Fibroblast of gingiva (primary cell): ENCODE data around the gene CPTP.
A peak's percentile ranks its signal among the peaks of the same experiment; 100 is the strongest.

Experiments used
- DNase-seq: peaks from one replicate; pipeline ENCODE4 v3.0.0-alpha.2; 2011; ENCODE audit warnings: low read depth

Gene CPTP

DNA sequence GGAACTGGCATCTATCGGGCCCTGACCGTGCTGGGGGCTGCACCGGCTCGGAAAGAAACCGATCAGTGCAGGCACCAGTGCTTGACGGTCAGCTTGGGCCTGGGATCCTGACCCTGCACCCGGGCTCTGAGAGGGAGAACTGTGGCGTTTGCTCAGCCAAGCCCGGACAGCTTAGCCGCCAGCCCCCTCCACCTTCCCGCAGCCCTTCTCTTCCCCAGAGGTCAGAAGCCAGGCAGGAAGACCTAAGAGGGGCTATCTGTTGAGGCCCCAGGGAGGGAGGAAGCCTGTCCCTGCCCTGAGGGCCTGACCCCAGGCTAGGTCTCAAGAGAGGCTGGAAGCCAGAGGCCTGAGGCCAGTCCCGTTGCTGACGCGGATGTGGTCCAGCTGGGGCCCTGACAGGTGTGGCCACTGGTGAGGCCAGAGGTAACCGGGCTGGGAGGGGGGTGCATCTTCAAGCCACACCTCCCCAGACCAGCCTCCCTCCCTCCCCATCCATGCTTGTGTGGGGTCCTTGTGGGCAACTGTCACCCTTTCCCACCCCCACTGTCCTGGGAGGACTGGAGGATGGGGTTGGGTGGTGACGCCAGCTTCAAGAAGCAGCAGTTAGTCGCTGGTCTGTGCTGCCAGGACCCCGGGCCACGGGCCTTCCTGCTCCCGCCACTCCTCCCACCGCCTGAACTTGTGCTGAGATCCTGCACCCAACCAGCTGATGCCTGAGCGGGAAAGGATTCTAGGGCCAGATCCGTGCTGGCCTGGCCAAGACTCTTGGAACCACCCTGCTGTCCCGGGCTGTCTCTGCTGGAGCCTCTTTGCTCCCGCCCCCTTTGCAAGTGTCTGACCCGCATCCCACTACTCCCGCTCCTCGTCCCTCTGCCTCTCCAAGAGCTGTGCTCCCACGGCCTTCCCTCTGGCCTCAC, 27.2 kb downstream of the CPTP start:
- DNase-seq: peak; percentile 64

GRCh38 chr1:1352786-1353388, 28.3 kb downstream of the CPTP start:
- DNase-seq: no peak

- DNase-seq: no peak
Observed at GRCh38 chr1:1353389-1354151, 29.0 kb downstream of the CPTP start.

DNA sequence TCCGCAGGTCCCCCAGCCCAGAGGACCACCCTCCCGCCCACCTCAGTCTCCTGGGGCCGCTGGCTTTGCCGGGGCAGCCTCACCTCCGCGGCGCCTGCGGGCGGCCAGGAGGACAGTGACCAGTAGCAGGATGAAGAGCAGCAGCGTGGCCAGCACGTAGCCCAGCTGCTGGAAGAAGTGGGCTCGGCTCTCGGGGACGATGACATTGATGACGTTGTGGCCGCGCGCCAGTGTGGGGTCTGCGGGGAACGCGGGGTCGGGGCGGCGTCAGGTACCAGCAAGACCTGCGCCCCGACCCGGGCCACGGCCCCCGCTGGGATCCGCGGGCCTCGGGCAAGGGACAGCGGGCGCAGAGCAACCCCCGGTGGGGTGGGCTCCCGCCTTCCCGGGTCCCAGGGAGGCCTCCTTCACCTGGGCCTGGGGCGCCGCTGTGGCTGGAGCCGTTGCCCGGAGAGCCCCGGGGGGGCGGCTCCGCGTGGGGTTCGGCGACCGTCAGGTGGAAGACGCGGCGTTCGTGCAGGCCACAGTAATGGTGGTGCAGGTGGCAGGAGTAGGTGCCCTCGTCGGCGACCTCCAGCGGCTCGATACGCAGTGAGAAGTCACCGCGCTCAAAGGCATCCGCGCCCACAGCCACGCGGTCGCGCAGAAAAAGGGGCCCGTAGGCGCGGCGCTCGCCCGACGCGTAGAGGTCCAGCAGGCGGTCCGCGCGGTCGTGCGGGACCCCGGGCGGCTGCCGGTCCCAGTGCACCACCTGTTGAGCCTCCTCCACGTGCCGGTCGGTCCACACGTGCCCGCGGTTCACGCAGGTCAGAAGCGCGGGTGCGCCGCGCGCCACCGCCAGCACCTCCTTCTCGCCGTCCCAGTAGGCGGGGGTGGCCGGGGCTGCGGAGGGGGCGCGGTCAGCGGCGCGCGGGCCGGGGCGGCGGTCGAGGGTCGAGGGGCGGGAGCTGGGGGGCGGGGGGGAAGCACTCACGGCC, 30.0 kb downstream of the CPTP start:
- no peak for DNase-seq

DNA sequence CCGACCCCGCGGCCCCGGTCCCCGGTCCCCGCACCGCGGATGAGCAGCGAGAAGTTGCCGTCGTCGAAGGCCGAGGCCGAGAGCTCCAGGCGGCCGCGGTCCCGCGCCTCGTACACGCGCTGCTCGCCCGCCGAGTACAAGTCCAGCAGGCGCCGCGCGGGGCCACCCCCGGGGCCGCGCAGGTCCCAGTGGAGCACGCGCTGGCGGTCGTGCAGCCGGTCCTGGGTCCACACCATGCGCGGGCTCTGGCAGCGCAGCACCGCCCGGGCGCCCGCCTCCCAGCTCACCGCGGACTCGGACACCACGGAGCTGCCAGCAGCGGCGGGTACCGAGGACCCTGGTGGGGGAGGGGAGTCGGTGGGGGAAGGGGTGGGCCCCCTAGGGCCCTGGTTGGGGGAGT, 30.8 kb downstream of the CPTP start:
- DNase-seq: peak; percentile 51

GRCh38 chr1:1356166-1356795, 31.7 kb downstream of the CPTP start:
- no peak for DNase-seq

- no peak for DNase-seq
Observed at GRCh38 chr1:1356796-1357401, 32.3 kb downstream of the CPTP start.

DNA sequence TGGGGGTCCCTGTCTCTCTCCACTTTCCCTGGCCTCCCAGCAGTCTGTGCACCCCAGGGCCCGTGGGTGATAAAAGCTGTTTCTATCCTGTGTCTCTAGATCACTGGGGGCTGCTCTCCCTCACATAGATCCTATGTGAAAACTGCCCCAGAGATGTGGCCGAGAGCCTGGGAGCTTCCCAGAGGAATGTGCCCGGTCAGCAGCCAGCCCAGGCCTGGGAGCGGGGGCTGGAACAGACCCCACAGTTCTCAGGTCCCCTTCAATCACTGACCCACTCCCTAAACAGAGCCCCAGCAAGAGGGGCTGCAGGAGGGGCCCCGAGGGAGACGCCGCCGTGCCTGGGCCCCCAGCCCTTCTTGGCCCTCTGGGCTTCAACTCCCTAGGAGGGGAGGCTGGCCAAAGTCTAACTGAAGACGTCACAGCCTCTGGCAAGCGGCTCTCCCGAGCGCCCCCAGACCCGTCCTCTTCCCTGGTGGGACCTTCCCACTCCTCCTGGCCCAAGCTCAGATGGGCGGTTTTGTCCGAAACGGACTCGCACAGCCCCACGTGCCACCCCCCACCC, 33.4 kb downstream of the CPTP start:
- DNase-seq: no peak

DNA sequence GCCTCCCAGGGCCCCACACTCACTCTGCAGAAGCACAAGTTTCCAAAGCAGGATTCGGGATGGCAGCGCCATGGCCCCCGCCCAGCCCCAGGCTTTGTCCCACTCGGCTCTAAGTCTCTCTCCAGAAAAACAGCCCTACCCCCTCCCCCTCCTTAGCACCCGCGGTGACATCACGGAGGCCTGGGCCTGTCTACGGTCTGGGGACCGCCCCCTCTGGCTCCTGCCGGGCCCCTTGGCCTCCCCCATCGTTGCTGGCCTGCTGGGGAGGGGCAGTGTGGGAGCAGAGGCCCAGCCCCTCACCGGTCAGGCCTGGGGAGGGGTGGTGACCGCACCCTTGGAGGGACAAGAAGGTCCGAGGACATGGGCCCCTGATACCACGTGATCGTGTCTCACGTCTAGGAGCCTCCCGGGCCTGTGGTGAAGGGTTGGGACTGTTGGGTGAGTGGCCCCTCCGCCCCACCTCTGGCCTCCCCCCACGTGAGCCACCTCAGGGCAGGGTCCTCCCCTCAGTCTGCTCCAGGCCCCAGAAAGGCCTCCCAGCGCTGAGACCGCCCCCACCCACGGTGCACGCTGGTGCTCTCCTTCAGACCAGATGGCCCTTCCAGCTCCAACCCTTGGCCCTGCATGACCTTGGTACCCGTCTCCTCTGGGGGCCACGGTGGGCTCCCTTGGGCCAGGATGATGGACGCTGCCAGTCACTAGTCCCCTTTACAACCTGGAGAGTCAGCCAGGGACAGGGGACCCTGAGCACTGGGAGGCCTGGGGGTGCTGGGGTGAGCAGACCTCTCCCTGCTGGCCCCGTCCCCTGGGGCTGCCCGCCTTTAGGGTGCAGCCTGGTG, 34.0 kb downstream of the CPTP start, which contains the start of gene MXRA8:
MXRA8 (minus strand) TSS at position 123 of the 839 bp plus-strand sequence; CDS start at position 72, 51 bp downstream.
- DNase-seq: peak; percentile 94

GRCh38 chr1:1359308-1359663, 34.7 kb downstream of the CPTP start:
- peak; percentile 85 for DNase-seq

DNA sequence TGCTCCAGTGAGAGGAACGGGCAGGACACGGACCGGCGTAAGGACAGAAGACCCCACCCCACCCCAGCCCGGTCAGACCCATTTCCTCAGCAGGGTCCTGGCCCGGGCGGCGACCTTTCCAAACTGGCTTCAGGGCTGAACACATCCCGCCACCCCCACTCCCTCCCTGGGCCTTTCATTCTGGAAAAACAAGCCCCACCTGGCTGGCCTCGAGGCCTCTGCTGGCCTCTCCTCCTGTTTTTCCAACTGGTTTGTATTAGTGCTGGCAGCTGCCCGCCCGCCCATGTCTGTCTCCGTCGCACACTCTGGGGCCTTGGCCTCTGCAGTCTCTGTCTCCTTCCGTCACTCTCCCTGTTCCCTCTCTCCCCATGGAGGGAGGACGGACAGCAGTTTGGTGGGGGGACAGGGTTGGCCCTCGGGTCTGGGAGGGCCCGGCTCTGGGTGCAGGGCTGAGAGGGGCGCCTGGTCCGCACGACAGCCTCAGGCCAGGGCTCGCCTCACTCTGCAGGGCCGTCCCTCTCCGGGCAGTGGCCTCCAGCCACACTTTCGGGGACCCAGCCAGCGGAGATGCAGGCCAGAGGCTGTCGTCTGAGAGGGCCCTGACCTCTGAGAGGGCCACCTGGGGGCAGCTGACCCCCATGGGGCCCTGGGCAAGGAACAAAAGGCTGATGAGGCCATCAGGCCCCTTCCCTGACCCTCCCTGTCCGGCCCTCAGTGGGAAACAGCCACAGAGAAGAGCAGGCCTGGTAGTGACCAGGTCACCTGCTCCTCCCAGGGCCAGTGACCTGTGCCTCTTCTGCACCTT, 35.3 kb downstream of the CPTP start:
- peak; percentile 88 for DNase-seq

- DNase-seq: peak; percentile 95
Observed at GRCh38 chr1:1360506-1361169, 36.0 kb downstream of the CPTP start.

- no peak for DNase-seq
Observed at GRCh38 chr1:1361233-1361981, 36.8 kb downstream of the CPTP start.

- peak; percentile 88 for DNase-seq
Observed at GRCh38 chr1:1361982-1362423, 37.4 kb downstream of the CPTP start.

DNA sequence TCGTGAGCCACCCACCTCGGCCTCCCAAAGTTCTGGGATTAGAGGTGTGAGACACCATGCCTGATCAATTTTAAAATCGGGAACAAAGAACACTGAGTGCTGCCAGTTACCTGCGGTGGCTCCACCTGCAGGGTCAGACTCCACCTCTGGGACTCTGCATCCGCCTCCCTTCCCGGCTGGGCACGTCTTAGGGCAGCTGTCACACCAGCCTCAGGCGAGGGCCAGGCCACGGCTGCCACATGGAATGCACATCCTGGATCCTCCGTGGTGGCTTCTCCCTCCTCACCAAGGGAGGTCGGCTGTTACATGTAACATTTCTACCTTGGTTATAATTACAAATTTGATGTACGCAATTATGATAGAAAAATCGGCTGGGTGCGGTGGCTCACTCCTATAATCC, 39.7 kb downstream of the CPTP start:
- DNase-seq: no peak

GRCh38 chr1:1365875-1366698, 41.5 kb downstream of the CPTP start:
- no peak for DNase-seq
